GM21717 (cell line): ENCODE measurements around the gene RBM7.

Source experiments
- ATAC-seq: cut with Tn5 transposase; IDR thresholded peaks from one replicate; pipeline ENCODE4 v1.9.1; 2021; ENCODE audit warnings: mild to moderate bottlenecking, moderate library complexity; ENCODE audit not compliant: unreplicated experiment

The RBM7 gene

GRCh38 chr11:114447444-114447843, 47.0 kb downstream of the RBM7 start:
- ATAC-seq: no peak

- no peak for ATAC-seq
Observed at GRCh38 chr11:114447892-114448291, 47.4 kb downstream of the RBM7 start.

- ATAC-seq: no peak
Observed at GRCh38 chr11:114448749-114449482, 48.5 kb downstream of the RBM7 start.

- no peak for ATAC-seq
Observed at GRCh38 chr11:114449845-114450244, 49.4 kb downstream of the RBM7 start.

- ATAC-seq: no peak
Observed at GRCh38 chr11:114452399-114452798, 51.9 kb downstream of the RBM7 start.
